Stimulated activated effector memory CD8-positive, alpha-beta T cell treated with anti-CD3 and anti-CD28 coated beads, Interleukin-12 subunit alpha, Interleukin-12 subunit beta, amount 100 ng/mL, for 72 hours (primary cell): Measurements from ENCODE around the gene RFLNA.
"Not testable (repeated sequence)": the region's sequence is repeated elsewhere in the genome, so short reads cannot be mapped to it uniquely, and the experiment has no call there.

Experiments used
- ATAC-seq: fragments of 150-1000 bp; cut with Tn5 transposase; 2 replicates; pipeline ENCODE4 v1.10.0; 2021
- DNase-seq, 2 donors: peaks; one replicate each; pipeline ENCODE4 v3.0.0; 2021 to 2022; ENCODE audit warnings: low spot score in 2 of 2
- H3K27ac Mint-ChIP-seq: one replicate; pipeline ENCODE4 v1.8.0; 2022; ENCODE audit warnings: mild to moderate bottlenecking, mixed read lengths
- H3K36me3 Mint-ChIP-seq: one replicate; pipeline ENCODE4 v1.8.0; 2022; ENCODE audit warnings: mild to moderate bottlenecking, mixed read lengths
- H3K4me1 Mint-ChIP-seq: one replicate; pipeline ENCODE4 v1.8.0; 2022; ENCODE audit warnings: mixed read lengths
- H3K4me3 Mint-ChIP-seq: one replicate; pipeline ENCODE4 v1.8.0; 2022; ENCODE audit warnings: mild to moderate bottlenecking, mixed read lengths
- H3K9me3 Mint-ChIP-seq: one replicate; pipeline ENCODE4 v1.8.0; 2022; ENCODE audit warnings: mixed read lengths

Gene RFLNA

GRCh38 chr12:124318278-124319020, 23.6 kb downstream of the RFLNA start:
- Mint-ChIP-seq H3K9me3 (no peaks in the 10 kb centered on the region), H3K4me1 (peaks cover 5% of the 10 kb centered on the region), H3K27ac (peak overlapping the region; percentile 9), H3K4me3 (no peak overlapping the region), H3K36me3 (peaks cover 7% of the 10 kb centered on the region)
- no peak for DNase-seq
- ATAC-seq: no peak

- H3K36me3 Mint-ChIP-seq: peaks cover 18% of the 10 kb centered on the region
- peak overlapping the region; percentile 9 for H3K27ac Mint-ChIP-seq
- no peak for ATAC-seq
- no peaks in the 10 kb centered on the region for H3K9me3 Mint-ChIP-seq
- peaks cover 5% of the 10 kb centered on the region for H3K4me1 Mint-ChIP-seq
- no peak overlapping the region for H3K4me3 Mint-ChIP-seq
- no peak for DNase-seq
Observed at GRCh38 chr12:124319368-124320050, 24.6 kb downstream of the RFLNA start.

GRCh38 chr12:124321040-124321481, 26.2 kb downstream of the RFLNA start:
- peaks cover 5% of the 10 kb centered on the region for H3K4me1 Mint-ChIP-seq
- DNase-seq (peak; percentile 73 to 87), ATAC-seq (peak; percentile 84)
- no peaks in the 10 kb centered on the region for H3K9me3 Mint-ChIP-seq
- H3K36me3 Mint-ChIP-seq: peaks cover 28% of the 10 kb centered on the region
- no peak overlapping the region for H3K4me3 Mint-ChIP-seq
- H3K27ac Mint-ChIP-seq: peak overlapping the region; percentile 65

- peak; percentile 14 for ATAC-seq
- DNase-seq: no peak
Observed at GRCh38 chr12:124321556-124322270, 26.8 kb downstream of the RFLNA start.

GRCh38 chr12:124322271-124322998, 27.5 kb downstream of the RFLNA start:
- peaks cover 5% of the 10 kb centered on the region for H3K4me1 Mint-ChIP-seq
- H3K36me3 Mint-ChIP-seq: peaks cover 28% of the 10 kb centered on the region
- no peak for ATAC-seq
- DNase-seq: no peak
- H3K27ac Mint-ChIP-seq: no peak overlapping the region
- no peaks in the 10 kb centered on the region for H3K9me3 Mint-ChIP-seq
- H3K4me3 Mint-ChIP-seq: no peak overlapping the region

More at GRCh38 chr12:124321556-124322270, 26.8 kb downstream of the RFLNA start:
- H3K27ac Mint-ChIP-seq: no peak overlapping the region
- peaks cover 5% of the 10 kb centered on the region for H3K4me1 Mint-ChIP-seq
- no peak overlapping the region for H3K4me3 Mint-ChIP-seq
- no peaks in the 10 kb centered on the region for H3K9me3 Mint-ChIP-seq
- H3K36me3 Mint-ChIP-seq: peaks cover 28% of the 10 kb centered on the region

- H3K9me3 Mint-ChIP-seq, DNase-seq, H3K27ac Mint-ChIP-seq, H3K4me1 Mint-ChIP-seq, ATAC-seq, H3K4me3 Mint-ChIP-seq: not testable (repeated sequence)
- H3K36me3 Mint-ChIP-seq: peaks cover 31% of the 10 kb centered on the region
Observed at GRCh38 chr12:124322999-124323328, 28.1 kb downstream of the RFLNA start.

GRCh38 chr12:124323771-124324530, 29.1 kb downstream of the RFLNA start:
- Mint-ChIP-seq H3K27ac (peak overlapping the region; percentile 45), H3K4me3 (no peak overlapping the region), H3K36me3 (peaks cover 37% of the 10 kb centered on the region), H3K9me3 (no peaks in the 10 kb centered on the region), H3K4me1 (peaks cover 5% of the 10 kb centered on the region)
- DNase-seq: no peak
- no peak for ATAC-seq

GRCh38 chr12:124324803-124325705, 30.2 kb downstream of the RFLNA start:
- Mint-ChIP-seq H3K4me1 (peaks cover 5% of the 10 kb centered on the region), H3K9me3 (no peaks in the 10 kb centered on the region), H3K4me3 (no peak overlapping the region), H3K36me3 (peaks cover 46% of the 10 kb centered on the region), H3K27ac (no peak overlapping the region)
- ATAC-seq: no peak
- no peak for DNase-seq

GRCh38 chr12:124326104-124326503, 31.2 kb downstream of the RFLNA start:
- ATAC-seq: no peak
- H3K36me3 Mint-ChIP-seq: peaks cover 53% of the 10 kb centered on the region
- H3K9me3 Mint-ChIP-seq: no peaks in the 10 kb centered on the region
- no peak overlapping the region for H3K4me3 Mint-ChIP-seq
- peaks cover under 1% of the 10 kb centered on the region for H3K4me1 Mint-ChIP-seq
- H3K27ac Mint-ChIP-seq: peak overlapping the region; percentile 32
- DNase-seq: no peak

GRCh38 chr12:124326871-124327270, 32.0 kb downstream of the RFLNA start:
- H3K4me1 Mint-ChIP-seq: no peaks in the 10 kb centered on the region
- H3K36me3 Mint-ChIP-seq: peaks cover 61% of the 10 kb centered on the region
- no peak overlapping the region for H3K27ac Mint-ChIP-seq
- DNase-seq: no peak
- no peak overlapping the region for H3K4me3 Mint-ChIP-seq
- no peak for ATAC-seq
- no peaks in the 10 kb centered on the region for H3K9me3 Mint-ChIP-seq

GRCh38 chr12:124327362-124328043, 32.6 kb downstream of the RFLNA start:
- H3K4me1 Mint-ChIP-seq: no peaks in the 10 kb centered on the region
- ATAC-seq (no peak), DNase-seq (no peak)
- H3K4me3 Mint-ChIP-seq: no peak overlapping the region
- H3K9me3 Mint-ChIP-seq: no peaks in the 10 kb centered on the region
- peaks cover 67% of the 10 kb centered on the region for H3K36me3 Mint-ChIP-seq
- H3K27ac Mint-ChIP-seq: peak overlapping the region; percentile 64

GRCh38 chr12:124328116-124328515, 33.2 kb downstream of the RFLNA start:
- Mint-ChIP-seq H3K36me3 (peaks cover 73% of the 10 kb centered on the region), H3K4me3 (no peak overlapping the region), H3K4me1 (no peaks in the 10 kb centered on the region), H3K9me3 (no peaks in the 10 kb centered on the region), H3K27ac (peak overlapping the region; percentile 64)
- no peak for DNase-seq
- no peak for ATAC-seq

GRCh38 chr12:124328636-124329035, 33.7 kb downstream of the RFLNA start:
- Mint-ChIP-seq H3K4me1 (no peaks in the 10 kb centered on the region), H3K4me3 (no peak overlapping the region), H3K36me3 (peaks cover 76% of the 10 kb centered on the region), H3K9me3 (no peaks in the 10 kb centered on the region), H3K27ac (peak overlapping the region; percentile 64)
- DNase-seq (no peak), ATAC-seq (no peak)
